SK-N-MC (cell line): ENCODE data around the gene TGIF2.

ENCODE experiments used
- DNase-seq: peaks from one replicate; pipeline ENCODE4 v3.0.0-alpha.2; 2011; ENCODE audit warnings: low read depth, low spot score
- H3K27ac ChIP-seq: fragments of 200-600 bp; sonication (generic); 2 replicates; pipeline ENCODE4 v1.5.1; 2016; ENCODE audit warnings: mixed run types
- H3K36me3 ChIP-seq: fragments of 200-600 bp; sonication (generic); 2 replicates; pipeline ENCODE4 v1.6.1; 2017; ENCODE audit warnings: antibody characterized with exemption, low read length, mixed read lengths; ENCODE audit not compliant: insufficient read depth
- H3K4me3 ChIP-seq: fragments of 200-600 bp; sonication (generic); 2 replicates; pipeline ENCODE4 v1.5.1; 2016
- H3K9ac ChIP-seq: fragments of 200-600 bp; sonication (generic); 2 replicates; pipeline ENCODE4 v1.8.0; 2017; ENCODE audit warnings: mixed run types, mixed read lengths; ENCODE audit not compliant: insufficient read length
- H3K9me3 ChIP-seq: fragments of 200-600 bp; sonication (generic); 2 replicates; pipeline ENCODE4 v1.6.1; 2017; ENCODE audit warnings: low read depth, mild to moderate bottlenecking, antibody characterized with exemption, low read length, moderate library complexity, mixed read lengths
- EZH2 ChIP-seq: fragments of 200-600 bp; sonication (generic); IDR thresholded peaks from one replicate; pipeline ENCODE4 v1.6.1; 2017; ENCODE audit warnings: antibody characterized with exemption
- FOXP2 ChIP-seq: optimal IDR thresholded peaks from 2 replicates; pipeline ENCODE3; 2011; ENCODE audit warnings: mild to moderate bottlenecking, moderate library complexity; ENCODE audit not compliant: insufficient read depth; ENCODE audit errors: extremely low read length, control extremely low read depth
- POLR2AphosphoS5 ChIP-seq: IDR thresholded peaks from 2 replicates; pipeline ENCODE4 v1.6.1; 2012; ENCODE audit warnings: mild to moderate bottlenecking, low read depth, low read length, borderline replicate concordance

The TGIF2 gene

DNA sequence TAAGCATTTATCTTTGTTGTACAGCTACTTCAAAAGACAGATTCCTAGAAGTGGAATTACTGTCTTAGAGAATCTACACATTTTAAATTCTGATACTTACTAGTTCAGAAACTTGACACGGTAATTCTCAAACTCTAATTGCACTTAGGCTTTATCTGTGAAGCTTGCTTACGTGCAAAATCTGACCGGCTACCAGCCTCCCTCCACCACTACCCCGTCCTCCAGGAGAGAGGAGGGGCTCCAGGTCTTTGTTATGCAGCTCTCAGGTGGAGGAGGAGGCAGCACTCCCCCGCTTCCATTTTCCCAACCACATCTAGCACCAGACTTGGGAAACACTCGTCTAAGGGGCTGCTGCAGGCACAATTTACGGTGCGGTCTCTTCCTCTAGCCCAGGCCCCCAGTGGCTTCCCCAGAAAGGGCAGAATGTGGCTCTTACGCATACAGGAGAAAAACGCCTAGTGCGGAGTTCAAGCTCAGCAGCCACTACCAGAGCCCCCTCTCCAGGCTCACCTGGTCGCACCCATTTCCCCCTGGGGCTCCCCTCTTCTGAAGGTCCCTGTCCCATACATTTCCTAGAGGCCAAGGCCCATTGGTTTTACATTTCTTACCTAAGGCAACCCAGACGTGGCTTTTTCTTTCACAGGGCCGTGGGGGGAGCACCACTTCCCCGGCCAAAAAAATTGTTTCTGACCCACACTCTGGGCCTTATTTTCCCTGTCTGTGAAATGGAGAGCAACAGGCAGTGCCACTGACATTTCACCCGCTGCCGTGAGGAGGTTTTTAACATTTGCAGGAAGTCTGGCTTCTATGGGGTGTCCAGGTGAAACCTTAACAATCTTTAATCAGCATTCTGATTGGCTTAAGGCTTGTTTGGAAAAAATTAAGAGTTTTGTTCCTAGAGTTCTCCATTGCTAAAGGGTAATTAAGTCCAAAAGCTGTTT is 1.6 kb upstream of the TGIF2 start:
- TF ChIP-seq EZH2 (no peak), POLR2AphosphoS5 (0 out of 2 replicates have a peak, but pooled peaks have one; percentile 12)
- no peak for DNase-seq
- Histone ChIP-seq H3K9ac (peak overlapping the region; percentile 67), H3K36me3 (peaks cover 7% of the 10 kb centered on the region), H3K27ac (peak overlapping the region; percentile 69), H3K4me3 (peak overlapping the region; percentile 76), H3K9me3 (no peaks in the 10 kb centered on the region)

- Histone ChIP-seq H3K9me3 (no peaks in the 10 kb centered on the region), H3K36me3 (peaks cover 7% of the 10 kb centered on the region), H3K27ac (peak overlapping the region; percentile 69), H3K9ac (peak overlapping the region; percentile 67), H3K4me3 (peak overlapping the region; percentile 76)
- no peak for TF ChIP-seq FOXP2
- TF ChIP-seq EZH2: no peak
- TF ChIP-seq POLR2AphosphoS5: no peak
- no peak for DNase-seq
Observed at GRCh38 chr20:36572701-36573102, 695 bp upstream of the TGIF2 start.

DNA sequence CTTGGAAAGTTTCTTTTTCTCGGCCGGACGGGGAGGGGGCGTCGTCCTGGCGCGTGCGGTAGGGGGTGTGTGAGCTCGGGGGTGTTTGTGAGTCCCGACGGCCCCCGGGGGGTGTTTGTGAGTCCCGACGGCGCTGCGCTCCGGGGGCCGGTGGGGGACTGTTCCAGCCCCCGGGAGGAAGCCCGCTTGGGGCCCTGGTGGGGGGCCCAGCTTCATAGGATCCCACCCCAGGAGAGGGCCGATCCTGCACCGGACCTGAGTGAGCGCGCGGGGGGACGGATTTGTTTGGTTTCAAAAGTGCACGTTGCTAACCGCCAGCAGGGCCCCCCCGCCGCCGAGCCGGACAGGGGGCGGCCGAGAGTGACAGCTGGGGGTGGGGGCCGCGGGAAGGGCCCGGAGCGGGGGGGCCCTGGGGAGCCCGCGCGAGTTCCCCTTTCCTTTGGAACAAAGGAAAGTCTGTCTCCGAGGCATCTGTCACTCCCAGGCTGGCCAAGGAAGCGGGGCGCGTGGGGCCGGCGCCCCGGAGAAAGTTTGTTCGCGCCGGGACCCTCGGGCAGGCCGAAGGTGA is 485 bp downstream of the TGIF2 start:
- Histone ChIP-seq H3K36me3 (peaks cover 16% of the 10 kb centered on the region), H3K9me3 (no peaks in the 10 kb centered on the region), H3K27ac (peak overlapping the region; percentile 93), H3K9ac (peak overlapping the region; percentile 94), H3K4me3 (peak overlapping the region; percentile 94)
- no peak for TF ChIP-seq FOXP2
- TF ChIP-seq EZH2: no peak
- no peak for TF ChIP-seq POLR2AphosphoS5
- no peak for DNase-seq

GRCh38 chr20:36574366-36575135 is 1.2 kb downstream of the TGIF2 start:
- peak; percentile 71 for TF ChIP-seq POLR2AphosphoS5
- TF ChIP-seq EZH2: no peak
- H3K27ac ChIP-seq: peak overlapping the region; percentile 93
- no peak for DNase-seq
- H3K36me3 ChIP-seq: peaks cover 23% of the 10 kb centered on the region
- H3K4me3 ChIP-seq: peak overlapping the region; percentile 94
- no peaks in the 10 kb centered on the region for H3K9me3 ChIP-seq
- peak overlapping the region; percentile 94 for H3K9ac ChIP-seq

DNA sequence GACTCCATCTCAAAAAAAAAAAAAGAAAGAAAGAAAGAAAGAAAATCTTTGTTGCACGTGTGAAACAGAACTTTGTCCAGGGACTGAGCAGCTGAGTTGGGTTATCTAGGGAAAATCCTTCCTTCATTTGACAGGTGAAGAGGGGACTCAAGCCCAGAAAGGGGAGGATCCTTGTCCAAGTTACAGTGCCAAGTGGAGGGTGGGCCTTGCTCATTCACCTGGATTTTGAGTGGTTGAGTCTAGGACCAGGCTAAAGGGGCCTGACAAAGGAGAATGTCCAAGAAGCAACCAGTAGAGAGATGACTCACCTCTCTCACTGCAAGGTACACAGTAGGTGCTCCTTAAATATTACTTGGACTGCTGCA is 2.7 kb downstream of the TGIF2 start:
- TF ChIP-seq FOXP2 (no peak), POLR2AphosphoS5 (no peak), EZH2 (no peak)
- no peak overlapping the region for H3K9ac ChIP-seq
- 0 out of 2 replicates have a peak overlapping the region, but pooled peaks have one; percentile 94 for H3K4me3 ChIP-seq
- H3K36me3 ChIP-seq: peaks cover 36% of the 10 kb centered on the region
- DNase-seq: no peak
- no peak overlapping the region for H3K27ac ChIP-seq
- no peaks in the 10 kb centered on the region for H3K9me3 ChIP-seq

- TF ChIP-seq FOXP2 (no peak), POLR2AphosphoS5 (no peak), EZH2 (no peak)
- no peaks in the 10 kb centered on the region for H3K9me3 ChIP-seq
- H3K9ac ChIP-seq: no peak overlapping the region
- H3K4me3 ChIP-seq: no peak overlapping the region
- no peak for DNase-seq
- H3K36me3 ChIP-seq: peaks cover 58% of the 10 kb centered on the region
- H3K27ac ChIP-seq: no peak overlapping the region
Observed at GRCh38 chr20:36578356-36579041, 5.1 kb downstream of the TGIF2 start.

- no peak overlapping the region for H3K9ac ChIP-seq
- peaks cover 58% of the 10 kb centered on the region for H3K36me3 ChIP-seq
Observed at GRCh38 chr20:36579996-36580545, 6.7 kb downstream of the TGIF2 start.

More at GRCh38 chr20:36579996-36580545, 6.7 kb downstream of the TGIF2 start:
- no peak overlapping the region for H3K4me3 ChIP-seq
- TF ChIP-seq FOXP2 (no peak), POLR2AphosphoS5 (no peak), EZH2 (no peak)
- H3K27ac ChIP-seq: no peak overlapping the region
- H3K9me3 ChIP-seq: no peaks in the 10 kb centered on the region
- no peak for DNase-seq
